ENCODE data around the gene ZNF277.
A peak's percentile ranks its signal among the peaks of the same experiment; 100 is the strongest.

ZNF277 gene

GRCh38 chr7:112257073-112257472 is 50.6 kb downstream of the ZNF277 start:
- DNase-seq = no peak

GRCh38 chr7:112260911-112261310 is 54.4 kb downstream of the ZNF277 start:
- DNase-seq = no peak

- no peak for DNase-seq
Measured at GRCh38 chr7:112262036-112262435, 55.5 kb downstream of the ZNF277 start.

GRCh38 chr7:112262855-112263487 is 56.5 kb downstream of the ZNF277 start:
- DNase-seq = no peak

- no peak for DNase-seq
Measured at GRCh38 chr7:112263519-112263918, 57.0 kb downstream of the ZNF277 start.

GRCh38 chr7:112266141-112266540 is 59.6 kb downstream of the ZNF277 start:
- DNase-seq = no peak

- DNase-seq = no peak
Measured at GRCh38 chr7:112266595-112267270, 60.2 kb downstream of the ZNF277 start.

GRCh38 chr7:112267944-112268691 is 61.6 kb downstream of the ZNF277 start:
- no peak for DNase-seq

GRCh38 chr7:112271162-112271561 is 64.7 kb downstream of the ZNF277 start:
- DNase-seq = peak; percentile 39

GRCh38 chr7:112272921-112273561 is 66.5 kb downstream of the ZNF277 start:
- peak; percentile 72 for DNase-seq

- DNase-seq = no peak
Measured at GRCh38 chr7:112279042-112279441, 72.5 kb downstream of the ZNF277 start.

GRCh38 chr7:112280267-112280666 is 73.8 kb downstream of the ZNF277 start:
- DNase-seq = no peak

GRCh38 chr7:112282476-112283188 is 76.1 kb downstream of the ZNF277 start:
- DNase-seq = no peak

GRCh38 chr7:112283382-112283910 is 77.0 kb downstream of the ZNF277 start:
- DNase-seq = no peak

- DNase-seq = no peak
Measured at GRCh38 chr7:112286250-112287086, 80.0 kb downstream of the ZNF277 start.

- no peak for DNase-seq
Measured at GRCh38 chr7:112288301-112288700, 81.8 kb downstream of the ZNF277 start.

- no peak for DNase-seq
Measured at GRCh38 chr7:112290065-112290464, 83.6 kb downstream of the ZNF277 start.

GRCh38 chr7:112292162-112292561 is 85.7 kb downstream of the ZNF277 start:
- no peak for DNase-seq

GRCh38 chr7:112293416-112293815 is 86.9 kb downstream of the ZNF277 start:
- peak; percentile 27 for DNase-seq

GRCh38 chr7:112296432-112296831 is 89.9 kb downstream of the ZNF277 start:
- no peak for DNase-seq

- no peak for DNase-seq
Measured at GRCh38 chr7:112297681-112298080, 91.2 kb downstream of the ZNF277 start.
